Measurements from ENCODE around the gene SPTBN2.

DNA sequence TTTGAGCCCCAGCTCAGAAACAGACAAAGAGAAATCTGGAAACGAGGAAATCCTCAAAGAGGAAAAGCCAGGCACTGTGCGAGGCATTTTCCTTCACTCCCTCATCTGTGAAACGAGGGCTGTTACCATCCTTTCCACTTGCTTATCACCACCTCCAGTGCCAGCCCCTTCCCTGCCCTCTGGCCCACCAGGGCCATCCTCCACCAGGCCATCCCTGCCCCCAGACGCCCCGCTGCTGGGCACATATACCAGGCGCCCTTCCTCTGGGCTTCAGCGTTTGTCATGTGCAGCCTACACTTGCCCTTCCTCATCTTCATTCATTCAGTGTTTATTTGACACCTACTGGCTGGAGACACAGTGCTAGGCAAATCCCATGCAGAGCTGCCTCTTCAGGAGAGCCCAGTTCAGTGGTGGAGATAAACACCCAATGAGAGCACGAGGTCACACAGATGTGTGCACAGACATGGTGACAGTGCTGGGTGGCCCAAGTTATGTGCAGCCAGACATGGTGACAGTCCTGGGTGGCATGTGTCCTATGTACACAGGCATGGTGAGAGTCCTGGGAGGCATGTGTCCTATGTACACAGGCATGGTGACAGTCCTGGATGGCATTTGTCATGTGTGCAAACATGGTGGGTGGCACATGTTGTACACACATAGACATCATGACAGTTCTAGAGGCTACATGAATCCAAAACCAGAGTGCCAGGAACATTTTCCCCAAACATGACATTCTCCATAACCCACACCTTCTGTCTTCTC is 9.7 kb downstream of the SPTBN2 start:
- TF ChIP-seq, protein P1, sequence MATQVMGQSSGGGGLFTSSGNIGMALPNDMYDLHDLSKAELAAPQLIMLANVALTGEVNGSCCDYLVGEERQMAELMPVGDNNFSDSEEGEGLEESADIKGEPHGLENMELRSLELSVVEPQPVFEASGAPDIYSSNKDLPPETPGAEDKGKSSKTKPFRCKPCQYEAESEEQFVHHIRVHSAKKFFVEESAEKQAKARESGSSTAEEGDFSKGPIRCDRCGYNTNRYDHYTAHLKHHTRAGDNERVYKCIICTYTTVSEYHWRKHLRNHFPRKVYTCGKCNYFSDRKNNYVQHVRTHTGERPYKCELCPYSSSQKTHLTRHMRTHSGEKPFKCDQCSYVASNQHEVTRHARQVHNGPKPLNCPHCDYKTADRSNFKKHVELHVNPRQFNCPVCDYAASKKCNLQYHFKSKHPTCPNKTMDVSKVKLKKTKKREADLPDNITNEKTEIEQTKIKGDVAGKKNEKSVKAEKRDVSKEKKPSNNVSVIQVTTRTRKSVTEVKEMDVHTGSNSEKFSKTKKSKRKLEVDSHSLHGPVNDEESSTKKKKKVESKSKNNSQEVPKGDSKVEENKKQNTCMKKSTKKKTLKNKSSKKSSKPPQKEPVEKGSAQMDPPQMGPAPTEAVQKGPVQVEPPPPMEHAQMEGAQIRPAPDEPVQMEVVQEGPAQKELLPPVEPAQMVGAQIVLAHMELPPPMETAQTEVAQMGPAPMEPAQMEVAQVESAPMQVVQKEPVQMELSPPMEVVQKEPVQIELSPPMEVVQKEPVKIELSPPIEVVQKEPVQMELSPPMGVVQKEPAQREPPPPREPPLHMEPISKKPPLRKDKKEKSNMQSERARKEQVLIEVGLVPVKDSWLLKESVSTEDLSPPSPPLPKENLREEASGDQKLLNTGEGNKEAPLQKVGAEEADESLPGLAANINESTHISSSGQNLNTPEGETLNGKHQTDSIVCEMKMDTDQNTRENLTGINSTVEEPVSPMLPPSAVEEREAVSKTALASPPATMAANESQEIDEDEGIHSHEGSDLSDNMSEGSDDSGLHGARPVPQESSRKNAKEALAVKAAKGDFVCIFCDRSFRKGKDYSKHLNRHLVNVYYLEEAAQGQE (IDR thresholded peaks at IDR 0.05; ENCODE audit: low read depth), result no peak
- TF ChIP-seq EP300 (IDR thresholded peaks at IDR 0.05; ENCODE audit: borderline replicate concordance) (no peak), YY1 (IDR thresholded peaks at IDR 0.05; ENCODE audit: low read depth) (no peak), RAD21 (IDR thresholded peaks at IDR 0.05; ENCODE audit: low read depth) (no peak), TAF1 (IDR thresholded peaks at IDR 0.05; ENCODE audit: low read depth) (no peak), TEAD4 (IDR thresholded peaks at IDR 0.05) (no peak), EGR1 (IDR thresholded peaks at IDR 0.05) (no peak), FOXM1 (IDR thresholded peaks at IDR 0.05; ENCODE audit: borderline replicate concordance, low read depth) (no peak)
- TF ChIP-seq, protein P2, sequence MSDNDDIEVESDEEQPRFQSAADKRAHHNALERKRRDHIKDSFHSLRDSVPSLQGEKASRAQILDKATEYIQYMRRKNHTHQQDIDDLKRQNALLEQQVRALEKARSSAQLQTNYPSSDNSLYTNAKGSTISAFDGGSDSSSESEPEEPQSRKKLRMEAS (IDR thresholded peaks at IDR 0.05), result no peak

All from Ishikawa (cell line).